ENCODE results near the gene LPAR3.

The LPAR3 gene

DNA sequence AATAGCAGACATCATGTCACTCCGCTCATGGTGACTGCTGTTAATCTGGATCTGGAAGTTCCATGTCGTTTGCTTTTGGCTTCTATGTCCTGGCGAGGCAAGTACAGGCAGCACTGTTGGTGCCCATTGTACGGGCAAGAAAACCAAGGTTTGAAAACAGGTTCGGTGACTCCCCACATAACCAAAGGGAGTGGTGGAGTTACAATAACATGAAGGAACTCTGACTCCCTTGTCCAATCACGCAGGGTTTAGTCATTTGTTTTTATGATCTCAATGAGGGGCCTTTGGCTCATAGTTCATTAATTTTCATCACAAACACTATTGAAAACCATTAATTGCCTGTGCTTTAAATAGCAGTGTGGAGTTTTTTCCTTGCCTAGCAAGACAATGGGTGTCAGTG lies 119.8 kb downstream of the LPAR3 start:
- no peak for FAIRE-seq

- FAIRE-seq, result no peak
Observed at GRCh38 chr1:84772428-84772943, 120.5 kb downstream of the LPAR3 start.

GRCh38 chr1:84771895-84772294 lies 121.1 kb downstream of the LPAR3 start:
- FAIRE-seq, result no peak

GRCh38 chr1:84770481-84770880 lies 122.5 kb downstream of the LPAR3 start:
- no peak for FAIRE-seq

- FAIRE-seq, result no peak
Observed at GRCh38 chr1:84769636-84770035, 123.4 kb downstream of the LPAR3 start.

DNA sequence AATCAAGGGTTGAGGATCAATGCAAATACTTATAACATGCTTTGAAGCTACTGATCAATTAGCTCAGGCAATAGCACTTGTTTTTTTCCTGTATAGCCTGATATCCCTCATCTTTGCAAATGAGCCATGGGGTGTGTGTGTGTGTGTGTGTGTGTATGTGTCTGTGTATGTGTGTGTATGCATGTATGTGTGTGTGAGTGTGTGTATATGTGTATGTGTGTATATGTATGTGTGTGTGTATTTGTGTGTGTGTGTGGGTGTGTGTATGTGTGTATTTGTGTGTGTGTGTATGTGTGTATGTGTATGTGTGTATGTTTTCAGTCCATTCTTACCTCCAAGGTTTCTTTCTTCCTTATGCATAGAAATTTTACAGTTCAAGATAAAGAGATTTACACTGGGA lies 124.4 kb downstream of the LPAR3 start:
- no peak for FAIRE-seq

GRCh38 chr1:84763912-84764680 lies 128.9 kb downstream of the LPAR3 start:
- FAIRE-seq, result no peak

DNA sequence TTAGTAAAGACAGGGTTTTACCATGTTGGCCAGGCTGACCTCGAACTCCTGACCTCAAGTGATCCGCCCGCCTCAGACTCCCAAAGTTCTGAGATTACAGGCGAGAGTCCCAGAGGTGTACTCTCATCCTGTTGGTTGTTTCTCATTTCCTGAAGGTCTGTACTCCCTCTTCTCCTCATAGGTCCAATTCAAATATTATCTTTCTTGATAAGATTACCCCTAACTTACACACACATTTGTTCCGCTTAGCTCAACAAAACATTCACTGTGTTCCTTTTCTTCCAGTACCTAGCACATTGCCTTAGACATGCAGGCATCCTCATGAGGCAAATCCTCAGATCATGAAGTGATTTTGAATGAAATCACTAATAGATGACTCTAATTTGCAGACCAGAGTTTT lies 130.3 kb downstream of the LPAR3 start:
- no peak for FAIRE-seq
